Lower lobe of right lung (tissue), 2 donors: ENCODE measurements around the gene UXT. TPM values are rescaled to one million over a fixed set of nuclear protein-coding genes. Genes with fewer than 3 reads are reported as not detected.
"Not testable (repeated sequence)": the region's sequence is repeated elsewhere in the genome, so short reads cannot be mapped to it uniquely, and the experiment has no call there.

Experiments used
- ATAC-seq, 2 donors: fragments of 200-7000 bp; cut with Tn5 transposase; one replicate each; pipeline ENCODE4 v1.9.1; 2020 to 2022; ENCODE audit warnings: mild to moderate bottlenecking in 2 of 2, moderate library complexity in 2 of 2
- DNase-seq: peaks from one replicate; pipeline ENCODE4 v3.0.0-alpha.2; 2020
- H3K27ac ChIP-seq: fragments of 200-600 bp; one replicate; pipeline ENCODE4 v1.8.0; 2022
- H3K27me3 ChIP-seq: fragments of 200-600 bp; one replicate; pipeline ENCODE4 v1.8.0; 2022; ENCODE audit warnings: low read depth
- H3K36me3 ChIP-seq: fragments of 200-600 bp; one replicate; pipeline ENCODE4 v1.8.0; 2022; ENCODE audit warnings: mild to moderate bottlenecking
- H3K4me1 ChIP-seq: fragments of 200-600 bp; one replicate; pipeline ENCODE4 v1.8.0; 2022
- H3K4me3 ChIP-seq: fragments of 200-600 bp; one replicate; pipeline ENCODE4 v1.8.0; 2022; ENCODE audit warnings: mild to moderate bottlenecking
- H3K9me3 ChIP-seq: fragments of 200-600 bp; one replicate; pipeline ENCODE4 v1.8.0; 2022
- CTCF ChIP-seq: fragments of 200-600 bp; IDR thresholded peaks from one replicate; pipeline ENCODE4 v1.8.0; 2022; ENCODE audit warnings: antibody characterized with exemption, mild to moderate bottlenecking
- intact Hi-C: fragments of 100-400 bp; cut with DNase I; formaldehyde crosslinking; loops from one replicate; pipeline ENCODE4 v1.11.0; 2022
- total RNA-seq: library from RNA; stranded (reverse); fragmentation: NEBNext Ultra II Directional; extraction: Animal tissue kit (Norgen Biotek cat#: 25700); gene quantifications from one replicate; pipeline ENCODE4 v1.2.1, GENCODE V29; 2021
- donor health status: DM: no; HTN: yes; CAD: no; lungs with severe emphysema.

UXT gene
- total RNA-seq, 1 donor from 2014 or later = 85.5 TPM

GRCh38 chrX:47690175-47690574, 31.2 kb upstream of the UXT start:
- Histone ChIP-seq H3K27me3 (no peaks in the 10 kb centered on the region), H3K36me3 (no peaks in the 10 kb centered on the region), H3K4me1 (no peaks in the 10 kb centered on the region), H3K9me3 (no peaks in the 10 kb centered on the region), H3K27ac (no peak overlapping the region), H3K4me3 (no peak overlapping the region)
- ATAC-seq = no peak
- TF ChIP-seq CTCF = no peak
- intact Hi-C loops = no loop called here
- no peak for DNase-seq

DNA sequence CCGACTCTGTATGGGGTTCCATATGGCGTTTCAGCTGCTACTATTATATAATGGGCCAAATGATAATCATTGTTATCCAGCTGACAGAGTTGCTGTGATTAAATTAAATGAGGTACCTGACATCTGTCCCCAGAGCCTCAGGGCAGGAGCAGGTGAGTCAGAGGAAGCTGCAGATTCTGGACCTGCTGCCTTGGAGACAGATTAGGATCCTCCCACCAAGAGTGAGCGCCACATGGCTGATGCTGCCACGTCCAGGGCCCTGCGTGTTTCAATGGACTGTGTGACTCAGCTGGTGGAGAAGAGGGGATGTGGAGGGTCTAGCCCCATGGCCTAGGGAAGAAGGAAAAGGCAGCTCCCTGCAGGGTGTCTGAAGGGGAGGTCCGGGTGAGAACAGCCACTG, 28.3 kb upstream of the UXT start:
- DNase-seq = no peak
- no peak for ATAC-seq
- H3K4me1 ChIP-seq = no peaks in the 10 kb centered on the region
- no peak overlapping the region for H3K27ac ChIP-seq
- no peak overlapping the region for H3K4me3 ChIP-seq
- TF ChIP-seq CTCF = no peak
- no peaks in the 10 kb centered on the region for H3K9me3 ChIP-seq
- intact Hi-C loops = no loop called here
- no peaks in the 10 kb centered on the region for H3K36me3 ChIP-seq
- H3K27me3 ChIP-seq = no peaks in the 10 kb centered on the region

DNA sequence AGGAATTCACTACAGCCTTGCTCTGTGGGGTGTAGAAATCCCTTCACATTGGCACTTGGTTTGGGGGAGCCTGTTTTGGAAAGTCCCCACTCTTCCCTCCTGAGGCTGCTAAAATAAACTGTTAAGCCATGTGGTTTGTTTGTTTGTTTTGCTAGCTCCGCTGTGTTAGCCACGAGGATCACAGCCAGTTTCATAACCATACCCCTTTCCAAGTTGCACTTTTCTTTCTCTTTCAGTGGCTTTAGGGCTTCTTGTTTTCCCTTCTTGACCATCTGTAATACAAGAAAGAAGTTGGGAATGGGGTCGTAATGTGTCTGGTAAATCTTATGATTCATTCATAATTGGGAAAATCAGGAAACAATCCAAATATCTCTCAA, 24.8 kb upstream of the UXT start:
- no peak for TF ChIP-seq CTCF
- Histone ChIP-seq H3K27me3 (no peaks in the 10 kb centered on the region), H3K27ac (no peak overlapping the region), H3K9me3 (no peaks in the 10 kb centered on the region), H3K4me3 (no peak overlapping the region), H3K4me1 (no peaks in the 10 kb centered on the region), H3K36me3 (no peaks in the 10 kb centered on the region)
- DNase-seq (no peak), ATAC-seq (no peak)
- intact Hi-C loops = no loop called here

DNA sequence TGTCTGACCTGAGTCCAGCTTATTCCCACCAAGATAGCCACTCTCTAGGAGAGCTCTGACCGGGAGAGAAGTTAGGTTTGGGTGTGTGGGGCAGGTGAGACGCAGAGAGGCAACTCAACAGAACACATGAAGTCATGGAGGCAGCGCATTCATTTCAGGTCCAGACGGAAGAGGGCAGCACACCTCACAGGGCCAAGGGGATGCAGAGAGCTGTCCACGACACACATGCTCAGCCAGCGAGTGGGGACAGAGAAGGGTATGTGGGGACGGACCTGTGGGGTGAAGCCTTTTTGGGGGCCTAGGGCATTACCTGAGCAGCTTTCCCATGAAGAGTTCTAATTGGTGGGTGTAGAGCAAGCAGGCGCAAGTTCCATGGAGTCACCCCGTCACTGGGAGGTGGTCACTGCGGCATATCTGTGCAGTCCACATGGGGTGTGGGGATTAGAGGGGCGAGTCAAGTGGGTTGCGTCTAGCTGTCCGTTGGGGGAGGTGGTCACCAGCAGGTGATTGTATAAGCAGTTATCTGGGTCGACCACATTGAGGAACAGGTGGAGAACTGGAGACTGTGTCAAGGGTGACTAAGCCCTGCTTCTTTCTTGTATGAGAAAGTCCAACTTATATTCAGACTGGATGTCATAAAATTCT, 24.3 kb upstream of the UXT start:
- intact Hi-C loops = no loop called here
- no peak for DNase-seq
- Histone ChIP-seq H3K36me3 (no peaks in the 10 kb centered on the region), H3K27ac (no peak overlapping the region), H3K4me1 (no peaks in the 10 kb centered on the region), H3K27me3 (no peaks in the 10 kb centered on the region), H3K4me3 (no peak overlapping the region), H3K9me3 (no peaks in the 10 kb centered on the region)
- no peak for TF ChIP-seq CTCF
- ATAC-seq = no peak

GRCh38 chrX:47675959-47676859, 17.2 kb upstream of the UXT start:
- H3K36me3 ChIP-seq, H3K4me3 ChIP-seq, ATAC-seq, H3K27me3 ChIP-seq, DNase-seq, H3K4me1 ChIP-seq, H3K27ac ChIP-seq, H3K9me3 ChIP-seq, intact Hi-C loops: not testable (repeated sequence)

- Histone ChIP-seq H3K4me3 (no peak overlapping the region), H3K27ac (no peak overlapping the region), H3K9me3 (no peaks in the 10 kb centered on the region), H3K27me3 (no peaks in the 10 kb centered on the region), H3K4me1 (no peaks in the 10 kb centered on the region), H3K36me3 (no peaks in the 10 kb centered on the region)
- TF ChIP-seq CTCF = no peak
- no peak for DNase-seq
- no peak for ATAC-seq
- intact Hi-C loops = no loop called here
Measured at GRCh38 chrX:47674776-47675175, 15.8 kb upstream of the UXT start.

- H3K36me3 ChIP-seq, DNase-seq, H3K27ac ChIP-seq, H3K27me3 ChIP-seq, H3K9me3 ChIP-seq, ATAC-seq, intact Hi-C loops, H3K4me1 ChIP-seq, H3K4me3 ChIP-seq: not testable (repeated sequence)
Measured at GRCh38 chrX:47665797-47666196, 6.8 kb upstream of the UXT start.
